Testis (tissue), 2 donors: ENCODE measurements around the gene SNX1.

Source experiments
- POLR2A ChIP-seq: fragments of 450-650 bp; IDR thresholded peaks from one replicate; pipeline ENCODE4 v1.6.1; 2017; ENCODE audit warnings: antibody characterized with exemption, mild to moderate bottlenecking, moderate library complexity
- TF ChIP-seq, protein P1 (sequence below), 3 experiments: fragments of 450-650 bp in 2 of 3; fragments of 200-600 bp in 1 of 3; sonication (generic) in 1 of 3; IDR thresholded peaks; one replicate each; pipeline ENCODE4 v1.5.1; 2016 to 2019; ENCODE audit warnings: antibody characterized with exemption in 3 of 3, mild to moderate bottlenecking in 2 of 3, moderate library complexity in 1 of 3

DNA sequence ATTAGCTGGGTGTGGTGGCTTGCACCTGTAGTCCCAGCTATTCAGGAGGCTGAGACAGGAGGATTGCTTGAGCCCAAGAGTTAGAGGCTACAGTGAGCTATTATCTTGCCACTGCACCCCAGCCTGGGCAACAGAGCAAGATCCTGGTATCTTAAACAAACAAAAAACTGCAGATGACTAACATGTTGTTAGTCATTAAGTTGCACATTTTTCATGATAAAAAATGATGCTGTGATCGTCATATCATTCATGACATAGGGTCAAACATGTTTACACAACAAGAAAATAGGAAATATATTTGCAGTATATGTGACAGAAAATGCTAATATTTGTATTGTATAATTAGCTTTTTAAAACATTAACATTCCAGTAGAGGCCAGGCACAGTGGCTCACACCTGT lies 29.3 kb upstream of the SNX1 start:
- TF ChIP-seq, protein P1, sequence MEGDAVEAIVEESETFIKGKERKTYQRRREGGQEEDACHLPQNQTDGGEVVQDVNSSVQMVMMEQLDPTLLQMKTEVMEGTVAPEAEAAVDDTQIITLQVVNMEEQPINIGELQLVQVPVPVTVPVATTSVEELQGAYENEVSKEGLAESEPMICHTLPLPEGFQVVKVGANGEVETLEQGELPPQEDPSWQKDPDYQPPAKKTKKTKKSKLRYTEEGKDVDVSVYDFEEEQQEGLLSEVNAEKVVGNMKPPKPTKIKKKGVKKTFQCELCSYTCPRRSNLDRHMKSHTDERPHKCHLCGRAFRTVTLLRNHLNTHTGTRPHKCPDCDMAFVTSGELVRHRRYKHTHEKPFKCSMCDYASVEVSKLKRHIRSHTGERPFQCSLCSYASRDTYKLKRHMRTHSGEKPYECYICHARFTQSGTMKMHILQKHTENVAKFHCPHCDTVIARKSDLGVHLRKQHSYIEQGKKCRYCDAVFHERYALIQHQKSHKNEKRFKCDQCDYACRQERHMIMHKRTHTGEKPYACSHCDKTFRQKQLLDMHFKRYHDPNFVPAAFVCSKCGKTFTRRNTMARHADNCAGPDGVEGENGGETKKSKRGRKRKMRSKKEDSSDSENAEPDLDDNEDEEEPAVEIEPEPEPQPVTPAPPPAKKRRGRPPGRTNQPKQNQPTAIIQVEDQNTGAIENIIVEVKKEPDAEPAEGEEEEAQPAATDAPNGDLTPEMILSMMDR (IDR thresholded peaks at IDR 0.05), result no peak
- TF ChIP-seq POLR2A, result no peak
